GM12872 (cell line): ENCODE data around the gene COL11A1.

ENCODE experiments used
- TF ChIP-seq, protein P1 (sequence below): IDR thresholded peaks from 3 replicates; pipeline ENCODE4 v1.5.1; 2011; ENCODE audit warnings: low read depth, mild to moderate bottlenecking, low read length, moderate library complexity; ENCODE audit not compliant: insufficient read depth

The COL11A1 gene

DNA sequence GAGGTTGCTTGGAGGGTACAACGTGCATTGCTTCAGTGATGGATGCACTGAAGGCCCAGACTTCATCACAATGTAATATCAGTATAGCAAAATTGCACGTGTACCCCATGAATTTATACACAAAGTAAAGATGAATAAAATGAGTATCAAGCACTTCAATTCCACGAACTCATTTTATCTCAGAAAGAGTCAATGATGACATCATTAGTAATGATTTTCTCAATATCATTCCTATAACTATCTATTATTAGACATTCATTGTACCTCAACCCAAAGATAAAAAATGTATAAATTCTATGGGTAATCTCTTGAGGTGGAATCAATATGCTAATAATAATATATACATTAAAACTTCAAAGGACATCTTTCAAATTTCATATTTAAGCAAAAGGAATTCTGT is 208.4 kb downstream of the COL11A1 start:
- TF ChIP-seq, protein P1, sequence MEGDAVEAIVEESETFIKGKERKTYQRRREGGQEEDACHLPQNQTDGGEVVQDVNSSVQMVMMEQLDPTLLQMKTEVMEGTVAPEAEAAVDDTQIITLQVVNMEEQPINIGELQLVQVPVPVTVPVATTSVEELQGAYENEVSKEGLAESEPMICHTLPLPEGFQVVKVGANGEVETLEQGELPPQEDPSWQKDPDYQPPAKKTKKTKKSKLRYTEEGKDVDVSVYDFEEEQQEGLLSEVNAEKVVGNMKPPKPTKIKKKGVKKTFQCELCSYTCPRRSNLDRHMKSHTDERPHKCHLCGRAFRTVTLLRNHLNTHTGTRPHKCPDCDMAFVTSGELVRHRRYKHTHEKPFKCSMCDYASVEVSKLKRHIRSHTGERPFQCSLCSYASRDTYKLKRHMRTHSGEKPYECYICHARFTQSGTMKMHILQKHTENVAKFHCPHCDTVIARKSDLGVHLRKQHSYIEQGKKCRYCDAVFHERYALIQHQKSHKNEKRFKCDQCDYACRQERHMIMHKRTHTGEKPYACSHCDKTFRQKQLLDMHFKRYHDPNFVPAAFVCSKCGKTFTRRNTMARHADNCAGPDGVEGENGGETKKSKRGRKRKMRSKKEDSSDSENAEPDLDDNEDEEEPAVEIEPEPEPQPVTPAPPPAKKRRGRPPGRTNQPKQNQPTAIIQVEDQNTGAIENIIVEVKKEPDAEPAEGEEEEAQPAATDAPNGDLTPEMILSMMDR = no peak

GRCh38 chr1:102897557-102897956 is 210.8 kb downstream of the COL11A1 start:
- TF ChIP-seq, protein P1 = no peak

DNA sequence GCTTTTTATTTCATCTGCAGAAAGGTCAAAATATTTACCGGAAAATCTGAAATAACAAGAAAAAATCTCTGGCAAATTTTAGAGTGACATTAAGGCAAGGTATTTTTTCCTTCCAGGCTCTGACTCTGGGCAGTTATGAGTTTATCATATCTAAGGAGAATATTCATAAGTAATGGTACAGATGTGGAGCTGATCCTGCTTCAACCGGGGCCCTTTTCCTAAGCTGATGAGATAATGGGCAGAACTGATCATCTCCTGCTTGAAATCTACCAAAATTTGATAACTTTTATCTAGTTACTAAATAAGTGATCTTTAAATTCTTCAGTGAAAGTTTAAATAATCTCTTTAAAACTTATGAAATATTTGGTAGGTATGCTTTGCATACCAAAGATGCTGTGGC is 211.6 kb downstream of the COL11A1 start:
- TF ChIP-seq, protein P1 = no peak

DNA sequence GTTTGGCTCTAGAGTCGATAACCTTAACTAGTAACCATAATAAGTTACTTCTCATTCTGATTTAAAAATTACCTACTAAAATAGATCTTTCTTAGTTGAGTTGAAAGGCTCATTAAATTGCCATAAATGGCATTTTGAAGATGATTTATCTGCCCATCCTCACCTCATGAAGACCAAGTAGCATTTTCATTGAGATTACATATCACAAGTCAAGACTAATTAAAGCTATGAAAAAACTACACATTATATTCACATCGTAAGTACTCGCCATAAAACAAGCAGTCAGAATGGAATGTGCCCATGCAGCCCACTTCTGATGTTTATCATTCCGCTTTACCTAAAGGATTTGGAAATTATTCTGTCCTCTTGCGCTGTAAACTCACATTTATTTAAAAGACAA is 212.0 kb downstream of the COL11A1 start:
- TF ChIP-seq, protein P1 = no peak

GRCh38 chr1:102891868-102892625 is 216.3 kb downstream of the COL11A1 start:
- TF ChIP-seq, protein P1 = no peak

DNA sequence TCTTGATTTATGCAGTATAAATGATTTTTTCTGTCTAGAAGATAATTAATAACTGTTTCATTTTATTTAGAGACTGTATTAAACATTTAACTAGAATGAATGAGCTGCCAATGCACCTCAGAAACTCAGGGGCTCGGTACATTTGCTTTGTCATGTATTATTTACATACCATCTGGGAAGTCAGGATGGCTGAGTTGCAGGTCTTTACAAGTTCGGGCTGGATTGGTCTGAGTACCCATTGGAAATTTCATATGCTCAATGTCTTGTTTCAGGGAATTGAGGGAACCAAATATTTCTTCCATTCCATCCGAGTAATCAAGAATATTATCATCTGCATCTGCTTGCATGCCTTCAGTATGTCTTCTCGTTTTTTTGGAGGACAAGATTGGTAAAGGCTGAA is 221.7 kb downstream of the COL11A1 start:
- TF ChIP-seq, protein P1 = no peak

DNA sequence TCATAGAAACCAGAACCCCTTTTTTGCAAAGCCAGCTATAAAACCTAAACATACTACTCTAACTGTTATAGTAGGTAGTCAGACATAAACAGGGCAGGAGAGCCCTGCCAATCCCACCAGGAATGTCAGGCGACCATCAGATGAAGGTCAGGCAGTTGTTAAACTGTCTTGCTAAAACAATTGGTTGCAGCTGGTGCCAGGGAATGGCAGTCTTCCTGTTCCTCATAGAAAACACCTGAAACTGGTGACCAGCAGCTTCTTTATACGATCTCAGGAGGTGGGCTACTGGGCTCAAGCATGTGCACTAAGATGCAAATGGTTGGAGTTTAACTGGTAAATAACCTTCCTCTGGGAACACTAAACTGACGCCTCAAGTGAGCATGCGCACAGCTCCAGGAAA is 224.1 kb downstream of the COL11A1 start:
- TF ChIP-seq, protein P1 = no peak
